WTC11 (cell line): Measurements from ENCODE around the gene UBP1. TPM values are rescaled to one million over a fixed set of nuclear protein-coding genes. Genes with fewer than 3 reads are reported as not detected.

Experiments used
- ATAC-seq: fragments of 200-7000 bp; cut with Tn5 transposase; 2 replicates; pipeline ENCODE4 v1.10.0; 2021; ENCODE audit warnings: mild to moderate bottlenecking, moderate library complexity
- CTCF ChIA-PET: fragments of 300-600 bp; sonication (Branson Sonifier 250); formaldehyde crosslinking; loops from one replicate; lab custom pipeline; 2021; ENCODE audit warnings: antibody characterized with exemption; lab: Charles Lee
- POLR2A ChIA-PET: fragments of 350-600 bp; sonication (Branson Sonifier 250); formaldehyde crosslinking; loops from one replicate; lab custom pipeline; 2021; ENCODE audit warnings: antibody characterized with exemption; lab: Charles Lee
- DNase-seq: peaks from one replicate; pipeline ENCODE4 v3.0.0; 2021; ENCODE audit warnings: low spot score
- H3K27ac Mint-ChIP-seq: 2 replicates; pipeline ENCODE4 v1.8.0; 2021; ENCODE audit warnings: mixed read lengths
- H3K27me3 Mint-ChIP-seq: 2 replicates; pipeline ENCODE4 v1.8.0; 2021; ENCODE audit warnings: low read depth, mild to moderate bottlenecking, moderate library complexity, mixed read lengths
- H3K36me3 Mint-ChIP-seq: 2 replicates; pipeline ENCODE4 v1.8.0; 2021; ENCODE audit warnings: mixed read lengths
- H3K4me1 Mint-ChIP-seq: 2 replicates; pipeline ENCODE4 v1.8.0; 2022; ENCODE audit warnings: mixed read lengths
- H3K4me3 Mint-ChIP-seq: 2 replicates; pipeline ENCODE4 v1.8.0; 2021; ENCODE audit warnings: mild to moderate bottlenecking, moderate library complexity, mixed read lengths
- H3K9me3 Mint-ChIP-seq: 2 replicates; pipeline ENCODE4 v1.8.0; 2021; ENCODE audit warnings: mixed read lengths
- AFF4 ChIP-seq: sonication (generic); formaldehyde crosslinking; IDR thresholded peaks from 2 replicates; pipeline ENCODE4 v1.8.1; 2023; ENCODE audit warnings: mild to moderate bottlenecking, missing genetic modification reagents, borderline replicate concordance
- ATF1 ChIP-seq: sonication (generic); formaldehyde crosslinking; IDR thresholded peaks from 2 replicates; pipeline ENCODE4 v1.8.1; 2023; ENCODE audit warnings: mild to moderate bottlenecking, moderate library complexity, missing genetic modification reagents
- CREM ChIP-seq: sonication (generic); formaldehyde crosslinking; IDR thresholded peaks from 2 replicates; pipeline ENCODE4 v1.8.1; 2022; ENCODE audit warnings: mild to moderate bottlenecking, missing genetic modification reagents, moderate library complexity
- ESRRA ChIP-seq: sonication (generic); formaldehyde crosslinking; IDR thresholded peaks from 2 replicates; pipeline ENCODE4 v1.8.1; 2022; ENCODE audit warnings: mild to moderate bottlenecking, missing genetic modification reagents, borderline replicate concordance
- FOXK1 ChIP-seq: sonication (generic); formaldehyde crosslinking; IDR thresholded peaks from 2 replicates; pipeline ENCODE4 v1.8.0; 2022; ENCODE audit warnings: mild to moderate bottlenecking, moderate library complexity, missing genetic modification reagents
- GABPB1 ChIP-seq: sonication (generic); formaldehyde crosslinking; IDR thresholded peaks from 2 replicates; pipeline ENCODE4 v1.8.1; 2023; ENCODE audit warnings: mild to moderate bottlenecking, missing genetic modification reagents
- GRHL2 ChIP-seq: fragments of 250-450 bp; sonication (Bioruptor Pico); IDR thresholded peaks from 2 replicates; pipeline ENCODE4 v1.8.0; 2022; ENCODE audit warnings: mild to moderate bottlenecking, moderate library complexity; ENCODE audit not compliant: insufficient replicate concordance, severe bottlenecking
- IRF2 ChIP-seq: sonication (generic); formaldehyde crosslinking; IDR thresholded peaks from 2 replicates; pipeline ENCODE4 v1.8.0; 2022; ENCODE audit warnings: low read depth, missing genetic modification reagents, borderline replicate concordance
- MYBL2 ChIP-seq: sonication (generic); formaldehyde crosslinking; IDR thresholded peaks from 2 replicates; pipeline ENCODE4 v1.8.1; 2023; ENCODE audit warnings: mild to moderate bottlenecking, moderate library complexity, missing genetic modification reagents
- NR2C2 ChIP-seq: sonication (generic); formaldehyde crosslinking; IDR thresholded peaks from 2 replicates; pipeline ENCODE4 v1.8.0; 2022; ENCODE audit warnings: mild to moderate bottlenecking, missing genetic modification reagents
- PRRX2 ChIP-seq: fragments of 250-450 bp; sonication (Bioruptor Pico); IDR thresholded peaks from 2 replicates; pipeline ENCODE4 v1.8.0; 2021; ENCODE audit warnings: mild to moderate bottlenecking
- RELA ChIP-seq: sonication (generic); formaldehyde crosslinking; IDR thresholded peaks from 2 replicates; pipeline ENCODE4 v1.8.1; 2022; ENCODE audit warnings: missing genetic modification reagents, mild to moderate bottlenecking, borderline replicate concordance
- SMAD4 ChIP-seq: sonication (generic); formaldehyde crosslinking; IDR thresholded peaks from 2 replicates; pipeline ENCODE4 v1.8.0; 2022; ENCODE audit warnings: mild to moderate bottlenecking, missing genetic modification reagents
- SP1 ChIP-seq: sonication (generic); formaldehyde crosslinking; conservative IDR thresholded peaks from 2 replicates; pipeline ENCODE4 v1.8.1; 2022; ENCODE audit warnings: missing genetic modification reagents
- TP53 ChIP-seq: sonication (generic); formaldehyde crosslinking; IDR thresholded peaks from 2 replicates; pipeline ENCODE4 v1.8.1; 2023; ENCODE audit warnings: mild to moderate bottlenecking, missing genetic modification reagents
- ZNF121 ChIP-seq: sonication (generic); formaldehyde crosslinking; IDR thresholded peaks from 2 replicates; pipeline ENCODE4 v1.8.0; 2023; ENCODE audit warnings: missing genetic modification reagents
- ZNF138 ChIP-seq: sonication (generic); formaldehyde crosslinking; conservative IDR thresholded peaks from 2 replicates; pipeline ENCODE4 v1.8.1; 2022; ENCODE audit warnings: mild to moderate bottlenecking, moderate library complexity, missing genetic modification reagents
- ZNF232 ChIP-seq: sonication (generic); formaldehyde crosslinking; IDR thresholded peaks from 2 replicates; pipeline ENCODE4 v1.8.0; 2022; ENCODE audit warnings: mild to moderate bottlenecking, missing genetic modification reagents
- ZNF281 ChIP-seq: sonication (generic); formaldehyde crosslinking; IDR thresholded peaks from 2 replicates; pipeline ENCODE4 v1.8.0; 2023; ENCODE audit warnings: mild to moderate bottlenecking, missing genetic modification reagents
- ZNF532 ChIP-seq: fragments of 250-450 bp; sonication (Bioruptor Pico); IDR thresholded peaks from 2 replicates; pipeline ENCODE4 v1.9.0; 2021; ENCODE audit warnings: mild to moderate bottlenecking, borderline replicate concordance
- total RNA-seq: library from RNA; stranded (reverse); gene quantifications from 3 replicates; pipeline ENCODE4 v1.2.3, GENCODE V29; 2021
- TF ChIP-seq, protein P1 (sequence below): sonication (generic); formaldehyde crosslinking; IDR thresholded peaks from 2 replicates; pipeline ENCODE4 v1.8.1; 2022; ENCODE audit warnings: mild to moderate bottlenecking, moderate library complexity, missing genetic modification reagents
- TF ChIP-seq, protein P2 (sequence below): fragments of 250-450 bp; sonication (Bioruptor Pico); conservative IDR thresholded peaks from 2 replicates; pipeline ENCODE4 v1.9.0; 2021; ENCODE audit warnings: mild to moderate bottlenecking
- TF ChIP-seq, protein P3 (sequence below): sonication (generic); formaldehyde crosslinking; IDR thresholded peaks from 2 replicates; pipeline ENCODE4 v1.8.1; 2023; ENCODE audit warnings: mild to moderate bottlenecking, missing genetic modification reagents

The UBP1 gene
- total RNA-seq, 1 experiment from 2014 or later: 72.6 TPM

- TF ChIP-seq ZNF532: no peak
- TF ChIP-seq ATF1 (CRISPR knock-in tag): no peak
- TF ChIP-seq CREM (CRISPR knock-in tag): no peak
- no peak for TF ChIP-seq GABPB1 (CRISPR knock-in tag)
- TF ChIP-seq PRRX2 (CRISPR knock-in tag): no peak
- no peak for TF ChIP-seq IRF2 (CRISPR knock-in tag)
- TF ChIP-seq SP1 (CRISPR knock-in tag): no peak
These were observed 48.0 kb upstream of the UBP1 start (continued) for GRCh38 chr3:33488246-33488645.

GRCh38 chr3:33482111-33482521, 41.9 kb upstream of the UBP1 start:
- CTCF ChIA-PET: no interaction called here
- DNase-seq: no peak
- TF ChIP-seq AFF4 (CRISPR knock-in tag): no peak
- no peak for TF ChIP-seq ZNF121 (CRISPR knock-in tag)
- TF ChIP-seq ZNF232 (CRISPR knock-in tag): no peak
- TF ChIP-seq ZNF281: no peak
- TF ChIP-seq ZNF138 (CRISPR knock-in tag): no peak
- TF ChIP-seq, protein P1, sequence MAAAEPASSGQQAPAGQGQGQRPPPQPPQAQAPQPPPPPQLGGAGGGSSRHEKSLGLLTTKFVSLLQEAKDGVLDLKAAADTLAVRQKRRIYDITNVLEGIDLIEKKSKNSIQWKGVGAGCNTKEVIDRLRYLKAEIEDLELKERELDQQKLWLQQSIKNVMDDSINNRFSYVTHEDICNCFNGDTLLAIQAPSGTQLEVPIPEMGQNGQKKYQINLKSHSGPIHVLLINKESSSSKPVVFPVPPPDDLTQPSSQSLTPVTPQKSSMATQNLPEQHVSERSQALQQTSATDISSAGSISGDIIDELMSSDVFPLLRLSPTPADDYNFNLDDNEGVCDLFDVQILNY (CRISPR knock-in tag): no peak
- TF ChIP-seq MYBL2: no peak
- no peak for TF ChIP-seq NR2C2 (CRISPR knock-in tag)
- TF ChIP-seq TP53 (CRISPR knock-in tag): no peak
- TF ChIP-seq, protein P2, sequence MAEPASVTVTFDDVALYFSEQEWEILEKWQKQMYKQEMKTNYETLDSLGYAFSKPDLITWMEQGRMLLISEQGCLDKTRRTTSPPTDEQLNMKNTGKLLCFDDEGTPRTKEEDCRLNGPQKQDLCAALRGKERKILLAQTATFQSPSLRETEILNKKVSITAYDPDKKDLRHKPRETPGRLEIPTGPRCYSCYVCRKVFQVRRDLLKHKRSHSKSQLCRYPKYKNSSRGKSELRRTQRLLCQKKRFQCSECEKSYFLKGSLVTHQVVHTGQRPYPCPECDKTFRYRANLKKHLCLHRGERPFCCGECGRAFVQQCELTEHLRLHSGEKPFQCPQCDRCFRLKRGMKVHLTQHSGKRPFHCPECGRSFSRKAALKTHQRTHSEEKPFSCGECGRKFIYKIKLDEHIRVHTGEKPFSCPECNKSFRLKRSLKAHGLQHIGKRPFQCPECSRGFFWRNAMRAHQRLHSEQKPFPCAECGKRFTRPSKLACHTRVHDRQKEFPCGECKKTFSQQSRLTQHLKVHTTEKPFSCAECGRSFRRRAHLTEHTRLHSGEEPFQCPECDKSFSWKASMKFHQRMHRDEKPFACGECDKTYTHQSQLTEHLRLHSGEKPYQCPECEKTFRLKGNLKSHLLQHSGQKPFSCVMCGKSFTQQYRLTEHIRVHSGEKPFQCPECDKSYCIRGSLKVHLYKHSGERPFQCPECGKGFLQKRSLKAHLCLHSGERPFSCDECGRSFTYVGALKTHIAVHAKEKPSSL (CRISPR knock-in tag): no peak
- no peak for TF ChIP-seq FOXK1
- TF ChIP-seq, protein P3, sequence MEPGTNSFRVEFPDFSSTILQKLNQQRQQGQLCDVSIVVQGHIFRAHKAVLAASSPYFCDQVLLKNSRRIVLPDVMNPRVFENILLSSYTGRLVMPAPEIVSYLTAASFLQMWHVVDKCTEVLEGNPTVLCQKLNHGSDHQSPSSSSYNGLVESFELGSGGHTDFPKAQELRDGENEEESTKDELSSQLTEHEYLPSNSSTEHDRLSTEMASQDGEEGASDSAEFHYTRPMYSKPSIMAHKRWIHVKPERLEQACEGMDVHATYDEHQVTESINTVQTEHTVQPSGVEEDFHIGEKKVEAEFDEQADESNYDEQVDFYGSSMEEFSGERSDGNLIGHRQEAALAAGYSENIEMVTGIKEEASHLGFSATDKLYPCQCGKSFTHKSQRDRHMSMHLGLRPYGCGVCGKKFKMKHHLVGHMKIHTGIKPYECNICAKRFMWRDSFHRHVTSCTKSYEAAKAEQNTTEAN (CRISPR knock-in tag): no peak
- TF ChIP-seq RELA (CRISPR knock-in tag): no peak
- TF ChIP-seq GRHL2: no peak
- TF ChIP-seq ESRRA (CRISPR knock-in tag): no peak
- no peak for TF ChIP-seq SMAD4 (CRISPR knock-in tag)
- no peak for TF ChIP-seq GABPB1 (CRISPR knock-in tag)
- TF ChIP-seq, all 79 proteins: peak for 0

More at GRCh38 chr3:33482111-33482521, 41.9 kb upstream of the UBP1 start:
- no peak overlapping the region for H3K27ac Mint-ChIP-seq
- no peaks in the 10 kb centered on the region; the same call in 1 of the 2 replicates for H3K27me3 Mint-ChIP-seq
- H3K9me3 Mint-ChIP-seq: peaks cover 53% of the 10 kb centered on the region
- H3K4me3 Mint-ChIP-seq: no peak overlapping the region
- POLR2A ChIA-PET: no interaction called here
- no peaks in the 10 kb centered on the region for H3K4me1 Mint-ChIP-seq
- peaks cover 35% of the 10 kb centered on the region for H3K36me3 Mint-ChIP-seq
- ATAC-seq: no peak
